NB4 (cell line): ENCODE measurements around the gene MAJIN.
"Not testable (repeated sequence)": the region's sequence is repeated elsewhere in the genome, so short reads cannot be mapped to it uniquely, and the experiment has no call there.

Source experiments
- DNase-seq: peaks from one replicate; pipeline ENCODE4 v3.0.0; 2010; ENCODE audit warnings: low read depth
- H3K4me3 ChIP-seq: one replicate; pipeline ENCODE4 v1.5.1; 2011; ENCODE audit warnings: mild to moderate bottlenecking, low read depth, low read length, moderate library complexity
- MYC ChIP-seq: IDR thresholded peaks from 2 replicates; pipeline ENCODE4 v1.6.1; 2011; ENCODE audit warnings: low read depth, low read length
- POLR2A ChIP-seq: IDR thresholded peaks from 2 replicates; pipeline ENCODE4 v1.6.1; 2011; ENCODE audit warnings: mild to moderate bottlenecking; ENCODE audit not compliant: insufficient read length; ENCODE audit errors: extremely low read depth
- TF ChIP-seq, protein P1 (sequence below): IDR thresholded peaks from 2 replicates; pipeline ENCODE4 v1.6.1; 2011; ENCODE audit warnings: low read depth, low read length
- TF ChIP-seq, protein P2 (sequence below): IDR thresholded peaks from one replicate; pipeline ENCODE4 v1.5.1; 2012; ENCODE audit warnings: low read depth, low read length

The MAJIN gene

DNA sequence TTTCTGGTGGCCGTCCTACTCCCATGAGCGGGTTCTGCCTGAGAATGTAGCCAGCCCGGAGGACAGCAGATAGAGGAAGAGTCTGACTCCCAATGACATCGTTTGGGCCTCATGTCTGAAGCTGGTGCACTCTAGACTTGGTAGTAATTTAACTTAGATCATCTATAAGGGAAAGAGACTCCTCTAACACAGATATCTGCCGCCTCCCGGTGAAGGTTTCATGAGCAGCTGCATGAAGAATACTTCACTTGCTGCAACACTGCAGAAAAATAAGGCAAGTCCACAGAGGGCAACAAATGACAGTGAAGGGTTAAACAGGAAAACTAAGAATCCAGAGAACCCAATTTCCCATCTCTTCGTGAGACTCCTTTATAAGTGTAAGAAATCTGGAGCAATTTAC, 36.1 kb upstream of the MAJIN start:
- DNase-seq: peak; percentile 33
- no peak overlapping the region for H3K4me3 ChIP-seq
- TF ChIP-seq, protein P1, sequence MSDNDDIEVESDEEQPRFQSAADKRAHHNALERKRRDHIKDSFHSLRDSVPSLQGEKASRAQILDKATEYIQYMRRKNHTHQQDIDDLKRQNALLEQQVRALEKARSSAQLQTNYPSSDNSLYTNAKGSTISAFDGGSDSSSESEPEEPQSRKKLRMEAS: no peak
- no peak for TF ChIP-seq MYC

DNA sequence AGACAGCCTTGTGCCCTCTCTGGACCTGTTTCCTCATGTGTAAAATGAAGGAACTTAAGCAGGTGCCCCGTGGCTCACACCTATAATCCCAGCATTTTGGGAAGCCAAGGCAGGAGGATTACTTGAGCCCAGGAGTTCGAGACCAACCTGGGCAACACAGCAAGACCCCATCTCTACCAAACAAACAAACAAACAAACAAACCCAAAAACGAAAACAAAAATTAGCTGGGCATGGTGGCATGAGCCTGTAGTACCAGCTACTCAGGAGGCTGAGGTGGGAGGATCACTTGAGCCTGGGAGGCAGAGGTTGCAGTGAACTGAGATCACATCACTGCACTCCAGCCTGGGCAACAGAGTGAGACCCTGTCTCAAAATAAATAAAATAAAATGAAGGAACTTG, 32.1 kb upstream of the MAJIN start:
- not testable (repeated sequence) for DNase-seq, H3K4me3 ChIP-seq

DNA sequence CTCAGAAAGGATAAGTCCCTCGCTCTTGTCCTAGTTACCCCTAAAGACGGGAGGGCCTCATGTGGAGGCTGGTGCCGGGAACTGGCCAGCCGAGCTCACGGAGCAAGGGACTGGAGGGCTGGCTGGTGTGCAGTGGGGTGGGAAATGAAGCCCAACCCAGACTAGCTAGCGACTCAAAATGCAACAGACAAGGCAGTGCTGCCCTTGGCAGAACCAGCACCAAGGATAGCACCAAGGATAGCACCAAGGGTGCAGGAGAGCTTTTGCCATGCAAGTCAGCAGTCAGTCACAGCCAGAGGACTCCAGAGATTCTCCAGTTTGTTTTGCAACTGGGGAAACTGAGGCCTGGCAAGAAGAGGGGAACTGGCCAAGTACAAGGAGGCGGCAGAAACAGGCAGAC, 31.4 kb upstream of the MAJIN start:
- TF ChIP-seq, protein P1: no peak
- no peak for TF ChIP-seq MYC
- no peak for TF ChIP-seq POLR2A
- TF ChIP-seq, protein P2, sequence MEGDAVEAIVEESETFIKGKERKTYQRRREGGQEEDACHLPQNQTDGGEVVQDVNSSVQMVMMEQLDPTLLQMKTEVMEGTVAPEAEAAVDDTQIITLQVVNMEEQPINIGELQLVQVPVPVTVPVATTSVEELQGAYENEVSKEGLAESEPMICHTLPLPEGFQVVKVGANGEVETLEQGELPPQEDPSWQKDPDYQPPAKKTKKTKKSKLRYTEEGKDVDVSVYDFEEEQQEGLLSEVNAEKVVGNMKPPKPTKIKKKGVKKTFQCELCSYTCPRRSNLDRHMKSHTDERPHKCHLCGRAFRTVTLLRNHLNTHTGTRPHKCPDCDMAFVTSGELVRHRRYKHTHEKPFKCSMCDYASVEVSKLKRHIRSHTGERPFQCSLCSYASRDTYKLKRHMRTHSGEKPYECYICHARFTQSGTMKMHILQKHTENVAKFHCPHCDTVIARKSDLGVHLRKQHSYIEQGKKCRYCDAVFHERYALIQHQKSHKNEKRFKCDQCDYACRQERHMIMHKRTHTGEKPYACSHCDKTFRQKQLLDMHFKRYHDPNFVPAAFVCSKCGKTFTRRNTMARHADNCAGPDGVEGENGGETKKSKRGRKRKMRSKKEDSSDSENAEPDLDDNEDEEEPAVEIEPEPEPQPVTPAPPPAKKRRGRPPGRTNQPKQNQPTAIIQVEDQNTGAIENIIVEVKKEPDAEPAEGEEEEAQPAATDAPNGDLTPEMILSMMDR: no peak
- no peak overlapping the region for H3K4me3 ChIP-seq
- DNase-seq: peak; percentile 40

DNA sequence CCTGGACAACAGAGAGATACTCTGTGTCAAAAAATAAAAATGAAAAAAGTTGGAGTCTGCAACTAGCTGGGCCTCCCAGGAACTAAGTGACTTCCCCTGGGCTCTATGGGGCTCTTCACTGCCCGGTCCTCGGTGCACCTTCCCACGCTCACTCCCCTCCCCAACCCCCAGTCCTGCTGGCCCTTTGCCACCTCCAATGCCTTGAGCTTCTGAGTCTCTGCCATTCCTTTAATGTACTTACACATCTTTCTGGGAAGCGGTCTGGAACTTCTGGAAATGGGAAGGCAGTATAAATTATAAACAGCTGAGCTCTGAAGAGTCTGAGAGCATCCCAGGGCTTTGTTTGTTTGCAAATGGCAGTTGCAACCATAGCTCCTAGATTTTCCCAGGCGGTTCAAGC, 30.8 kb upstream of the MAJIN start:
- TF ChIP-seq, protein P1: no peak
- TF ChIP-seq MYC: no peak
- no peak for TF ChIP-seq POLR2A
- TF ChIP-seq, protein P2: no peak
- H3K4me3 ChIP-seq: no peak overlapping the region
- no peak for DNase-seq

DNA sequence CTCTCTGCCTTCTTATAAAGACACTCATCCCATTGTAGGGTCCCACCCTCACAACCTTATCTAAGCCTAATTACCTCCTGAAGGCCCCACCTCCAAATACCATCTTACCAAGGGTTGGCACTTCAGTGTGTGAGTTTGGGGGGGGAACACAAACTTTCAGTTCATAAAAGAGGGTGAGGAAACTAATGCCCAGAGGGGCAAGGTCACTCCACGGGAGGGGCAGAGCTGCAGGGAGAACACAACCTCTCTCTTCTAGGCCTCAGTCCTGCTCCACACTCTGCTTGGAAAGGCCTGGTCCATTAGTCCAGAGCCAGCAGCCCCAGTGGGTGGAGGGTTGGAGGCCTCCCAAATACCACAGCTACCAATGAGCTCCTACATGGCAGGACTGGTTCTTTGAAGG, 27.6 kb upstream of the MAJIN start:
- no peak for TF ChIP-seq POLR2A
- TF ChIP-seq, protein P1: no peak
- TF ChIP-seq MYC: no peak
- TF ChIP-seq, protein P2: no peak
- no peak for DNase-seq
- H3K4me3 ChIP-seq: no peak overlapping the region

DNA sequence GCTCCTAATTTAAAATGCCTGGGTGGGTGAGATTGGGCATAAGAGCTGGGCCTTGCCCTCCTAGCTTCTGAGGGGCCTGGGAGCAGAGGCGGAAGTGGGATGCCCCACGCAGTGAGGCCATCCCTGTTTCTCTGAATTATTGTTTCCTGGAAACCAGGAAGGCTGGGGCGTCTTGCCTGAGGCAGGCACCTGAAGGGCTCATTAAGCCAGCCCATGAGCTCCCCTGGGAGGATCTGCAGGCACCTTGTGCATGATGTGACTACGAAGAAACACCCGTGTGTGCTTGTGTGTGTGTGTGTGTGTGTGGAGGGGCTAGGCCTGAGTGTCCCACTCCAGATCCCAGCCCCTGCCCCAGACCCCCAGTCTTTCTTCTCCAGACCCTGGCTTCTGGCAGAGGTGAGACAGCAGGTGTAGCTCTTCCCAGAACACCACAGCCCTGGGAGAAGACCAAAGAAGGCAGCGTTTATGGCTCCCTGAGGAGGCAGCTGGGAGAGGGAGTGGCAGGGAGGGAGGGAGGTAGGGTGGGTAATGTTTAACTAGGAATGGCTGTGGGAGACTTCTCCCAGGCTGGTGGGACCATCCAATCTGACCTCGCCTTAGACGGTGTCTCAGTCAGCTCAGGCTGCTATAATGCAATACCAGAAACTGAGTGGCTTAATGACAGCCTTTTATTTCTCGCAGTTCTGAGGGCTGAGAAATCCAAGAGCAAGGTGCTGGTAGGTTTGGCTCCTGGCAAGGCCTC, 27.0 kb upstream of the MAJIN start:
- H3K4me3 ChIP-seq: no peak overlapping the region
- DNase-seq: no peak
- TF ChIP-seq POLR2A (no peak), MYC (no peak)
- TF ChIP-seq, protein P2: no peak
- TF ChIP-seq, protein P1: no peak

DNA sequence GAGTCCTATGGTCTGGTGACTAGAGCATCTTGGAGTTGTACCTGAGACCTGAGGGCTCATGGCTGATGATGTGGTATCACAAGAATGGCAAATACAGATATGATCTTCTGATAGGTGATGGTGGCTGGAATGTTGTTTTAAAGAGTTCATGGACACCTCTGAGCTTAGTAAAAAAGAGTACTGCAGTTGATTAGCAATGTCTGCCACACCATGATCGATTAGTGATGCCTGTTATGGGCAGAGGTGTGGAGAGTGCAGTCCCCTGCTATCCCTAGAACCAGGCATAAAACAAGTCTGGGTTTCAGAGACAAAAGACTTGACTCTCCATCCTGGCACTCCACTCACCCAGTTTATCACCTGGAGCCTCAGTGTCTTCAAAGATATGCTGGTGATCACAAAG, 26.2 kb upstream of the MAJIN start:
- TF ChIP-seq POLR2A (no peak), MYC (no peak)
- TF ChIP-seq, protein P2: no peak
- TF ChIP-seq, protein P1: no peak
- DNase-seq: no peak
- no peak overlapping the region for H3K4me3 ChIP-seq
